Heart right ventricle (tissue), 16 donors: ENCODE measurements around the gene PARP2. TPM values are rescaled to one million over a fixed set of nuclear protein-coding genes. Genes with fewer than 3 reads are reported as not detected.

ENCODE experiments used
- ATAC-seq, 8 donors: fragments of 200-7000 bp; cut with Tn5 transposase; one replicate each; pipeline ENCODE4 v1.9.1; 2020; ENCODE audit warnings: mild to moderate bottlenecking in 8 of 8, moderate library complexity in 8 of 8, moderate number of reproducible peaks in 1 of 8
- DNase-seq, 2 donors: peaks; one replicate each; pipeline ENCODE4 v3.0.0-alpha.2; 2020
- H3K27ac ChIP-seq, 10 donors: fragments of 200-600 bp; sonication (generic) in 2 of 10; one replicate each; pipeline versions ENCODE4 v1.5.0 to v1.8.0; 2020 to 2022; ENCODE audit warnings: mild to moderate bottlenecking in 3 of 10
- H3K27me3 ChIP-seq, 7 donors: fragments of 200-600 bp; one replicate each; pipeline ENCODE4 v1.8.0; 2021 to 2022; ENCODE audit warnings: mild to moderate bottlenecking in 2 of 7
- H3K36me3 ChIP-seq, 9 donors: fragments of 200-600 bp; sonication (generic) in 1 of 9; one replicate each; pipeline versions ENCODE4 v1.5.0 to v1.8.0; 2020 to 2022; ENCODE audit warnings: mild to moderate bottlenecking in 2 of 9
- H3K4me1 ChIP-seq, 9 donors: fragments of 200-600 bp; sonication (generic) in 1 of 9; one replicate each; pipeline versions ENCODE4 v1.5.0 to v1.8.0; 2020 to 2022; ENCODE audit warnings: mild to moderate bottlenecking in 4 of 9
- H3K4me3 ChIP-seq, 10 donors: fragments of 200-600 bp; sonication (generic) in 2 of 10; one replicate each; pipeline versions ENCODE4 v1.5.0 to v1.8.0; 2020 to 2022; ENCODE audit warnings: mild to moderate bottlenecking in 7 of 10, moderate library complexity in 2 of 10
- H3K9me3 ChIP-seq, 11 donors: fragments of 200-600 bp in 10 of 11; sonication (generic) in 2 of 11; one replicate each; pipeline versions ENCODE4 v1.5.0 to v1.8.0; 2013 to 2022; ENCODE audit warnings: mild to moderate bottlenecking in 2 of 11, control low read depth in 1 of 11, moderate library complexity in 1 of 11
- WGBS, 2 donors: extraction: QIAGEN DNeasy Blood & Tissue Kit; methylation state at CpG; one replicate each; pipeline ENCODE4 v1.1.7; 2013; ENCODE audit warnings: inconsistent platforms in 1 of 2; 5-methylcytosine and 5-hydroxymethylcytosine counted together
- intact Hi-C, 10 donors: fragments of 100-400 bp; cut with DNase I; formaldehyde crosslinking; loops; one replicate each; pipeline versions ENCODE4 v1.11.1 to v1.14.2; 2022
- polyA plus RNA-seq, 2 donors: library from polyadenylated mRNA; stranded (reverse); fragments of 200-250 nt; gene quantifications; one replicate each; pipeline ENCODE4 v1.2.3, GENCODE V29; 2013
- total RNA-seq, 10 donors: library from RNA; stranded (reverse); fragmentation: NEBNext Ultra II Directional in 3 of 10; extraction: Animal tissue kit (Norgen Biotek cat#: 25700) in 3 of 10; gene quantifications; one replicate each; pipeline versions ENCODE4 v1.2.1 to v1.2.4, GENCODE V29; 2021 to 2023
- TF ChIP-seq, protein P1 (sequence below), 9 donors: fragments of 200-600 bp; sonication (generic) in 2 of 9; IDR thresholded peaks; one replicate each; pipeline versions ENCODE4 v1.5.0 to v1.8.0; 2021 to 2022; ENCODE audit warnings: antibody characterized with exemption in 9 of 9, mild to moderate bottlenecking in 5 of 9, moderate library complexity in 1 of 9
- donor health status: Arrhythmogenic right ventricular cardiomyopathy.
- donor health status: ischemic (EF 13 %, LVEDD 7.1; RV severe dilation, severe dysfunction).
- donor health status: healthy with polysubstance abuse.
- donor health status: DM: no; HTN: yes; CAD: no.
- donor health status: DM: no; HTN: no; CAD: no.
- donor health status: ischemic (EF 25% LVEDD 6.9; RV normal size, moderate dysfunction).
- donor health status: ischemic (EF 25% LVEDD 5.7; RV mildly dilated, moderate dysfunction).
- donor health status: healthy.
- donor health status: DM: yes; HTN: yes; CAD: no.
- donor health status: Ischemic cardiomyopathy.
- donor health status: ischemic (EF 35%, LVEDD 5.7; RV mildly dilated, moderate dysfunction).
- donor health status: nonischemic (EF 11% LVEDD 7.7; RV severe dilation, severe dysfunction).
- donor health status: DM: yes; HTN: yes; CAD: no.
- donor health status: PGD.
- donor health status: ischemic (EF 29% LVEDD 5.4; RV normal size, mild dysfunction).
- donor health status: nonischemic (EF 23%, LVEDD 6.1; RV moderate dilation, normal function).

Gene PARP2
- total and polyA plus RNA-seq, 12 donors = 13.5 to 19.5 (median 16.0) TPM

DNA sequence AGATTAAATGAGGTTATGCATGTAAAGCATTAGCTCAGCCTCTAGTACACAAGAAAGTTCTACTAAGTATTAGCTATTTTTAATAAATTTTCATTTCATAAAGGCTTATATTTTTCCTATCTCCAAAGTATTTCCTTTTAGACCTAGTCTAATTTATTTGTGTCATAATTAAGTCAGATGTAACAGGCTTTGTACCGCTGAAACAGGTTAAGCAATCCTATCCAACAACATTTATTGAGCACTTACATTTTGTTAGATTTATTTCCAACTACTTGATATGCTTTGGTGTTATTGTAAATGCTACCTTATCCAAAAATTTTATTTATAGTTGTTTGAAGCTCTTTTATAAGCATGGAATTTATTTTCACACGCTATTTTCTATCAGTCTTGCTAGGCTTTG lies 1.8 kb upstream of the PARP2 start:
- no peaks in the 10 kb centered on the region for H3K9me3 ChIP-seq
- no peaks in the 10 kb centered on the region for H3K27me3 ChIP-seq
- intact Hi-C loops = loop anchor here in 7 of 10 donors (2.0 to 10.0 kb wide), 10 partner anchors 15 to 341 kb away; partner anchors contain the start of genes TEP1 (in 5 of the 7), APEX1 (in 4 of the 7), OSGEP (in 2 of the 7) and RNASE4 (in 2 of the 7)
- TF ChIP-seq, protein P1, sequence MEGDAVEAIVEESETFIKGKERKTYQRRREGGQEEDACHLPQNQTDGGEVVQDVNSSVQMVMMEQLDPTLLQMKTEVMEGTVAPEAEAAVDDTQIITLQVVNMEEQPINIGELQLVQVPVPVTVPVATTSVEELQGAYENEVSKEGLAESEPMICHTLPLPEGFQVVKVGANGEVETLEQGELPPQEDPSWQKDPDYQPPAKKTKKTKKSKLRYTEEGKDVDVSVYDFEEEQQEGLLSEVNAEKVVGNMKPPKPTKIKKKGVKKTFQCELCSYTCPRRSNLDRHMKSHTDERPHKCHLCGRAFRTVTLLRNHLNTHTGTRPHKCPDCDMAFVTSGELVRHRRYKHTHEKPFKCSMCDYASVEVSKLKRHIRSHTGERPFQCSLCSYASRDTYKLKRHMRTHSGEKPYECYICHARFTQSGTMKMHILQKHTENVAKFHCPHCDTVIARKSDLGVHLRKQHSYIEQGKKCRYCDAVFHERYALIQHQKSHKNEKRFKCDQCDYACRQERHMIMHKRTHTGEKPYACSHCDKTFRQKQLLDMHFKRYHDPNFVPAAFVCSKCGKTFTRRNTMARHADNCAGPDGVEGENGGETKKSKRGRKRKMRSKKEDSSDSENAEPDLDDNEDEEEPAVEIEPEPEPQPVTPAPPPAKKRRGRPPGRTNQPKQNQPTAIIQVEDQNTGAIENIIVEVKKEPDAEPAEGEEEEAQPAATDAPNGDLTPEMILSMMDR (IDR thresholded peaks at IDR 0.05) = no peak
- peaks cover 0 to 19% (median 1%) of the 10 kb centered on the region in 9 donors for H3K36me3 ChIP-seq
- WGBS, 2 donors = 70 to 73% methylated on average over 2 of the region's 2 CpGs
- DNase-seq (no peak), ATAC-seq (no peak)
- peak overlapping the region in 7 of 10 donors; percentile 84 to 94 (median 88) for H3K27ac ChIP-seq
- H3K4me1 ChIP-seq = peaks cover 0 to 16% (median 7%) of the 10 kb centered on the region in 9 donors
- peak overlapping the region in 9 of 10 donors; percentile 45 to 87 (median 68) for H3K4me3 ChIP-seq

DNA sequence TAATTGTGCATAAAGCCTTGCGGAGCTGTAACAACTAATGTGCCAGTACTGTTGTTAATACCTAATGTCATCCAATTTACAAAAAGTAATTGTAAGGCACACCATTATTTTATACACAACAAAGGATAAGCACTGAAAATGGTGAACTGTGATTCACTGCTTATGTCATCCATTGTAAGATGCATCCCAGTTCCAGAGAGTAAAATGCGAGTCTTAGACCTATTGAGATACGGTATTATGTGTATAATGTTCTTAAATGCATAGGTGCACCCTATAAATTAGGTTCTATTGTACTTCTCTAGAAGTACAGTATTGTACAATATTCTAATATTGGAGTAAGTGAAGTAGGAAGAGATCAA lies 406 bp downstream of the PARP2 start:
- no peak for DNase-seq
- Histone ChIP-seq H3K9me3 (no peaks in the 10 kb centered on the region), H3K4me3 (peak overlapping the region; percentile 50 to 87 (median 68)), H3K27me3 (no peaks in the 10 kb centered on the region), H3K4me1 (peaks cover 0 to 16% (median 7%) of the 10 kb centered on the region in 9 donors), H3K36me3 (peaks cover 0 to 41% (median 6%) of the 10 kb centered on the region in 9 donors), H3K27ac (peak overlapping the region in 9 of 10 donors; percentile 73 to 94 (median 90))
- 1% methylated on average over 3 of the region's 3 CpGs for WGBS, 2 donors
- TF ChIP-seq, protein P1 (IDR thresholded peaks at IDR 0.05) = no peak
- intact Hi-C loops = loop anchor here in 7 of 10 donors (1.0 to 10.0 kb wide), 11 partner anchors 11 to 339 kb away; partner anchors contain the start of genes TEP1 (in 5 of the 7), APEX1 (in 4 of the 7), CCNB1IP1 (in 3 of the 7) and OSGEP (in 2 of the 7)
- ATAC-seq = no peak

DNA sequence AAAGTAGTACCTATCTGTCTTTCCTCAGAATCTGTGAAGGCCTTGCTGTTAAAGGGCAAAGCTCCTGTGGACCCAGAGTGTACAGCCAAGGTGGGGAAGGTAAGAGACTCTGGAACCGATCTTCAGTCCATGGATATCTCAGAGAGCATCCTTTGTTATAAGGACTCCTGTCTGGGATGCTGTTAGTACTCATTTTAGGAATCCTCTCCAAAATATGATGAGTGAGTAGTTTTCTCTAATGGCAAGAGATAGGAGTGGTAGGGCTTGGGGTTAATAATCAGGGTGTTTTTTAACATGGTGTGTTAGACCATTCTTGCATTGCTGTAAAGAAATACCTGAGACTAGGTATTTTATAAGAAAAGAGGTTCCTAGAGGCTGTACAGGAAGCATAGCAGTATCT lies 1.9 kb downstream of the PARP2 start:
- Histone ChIP-seq H3K9me3 (no peaks in the 10 kb centered on the region), H3K36me3 (peaks cover 0 to 56% (median 14%) of the 10 kb centered on the region in 9 donors), H3K27ac (no peak overlapping the region), H3K4me3 (no peak overlapping the region), H3K27me3 (no peaks in the 10 kb centered on the region), H3K4me1 (peaks cover 0 to 16% (median 7%) of the 10 kb centered on the region in 9 donors)
- 84 to 95% methylated on average over 1 of the region's 1 CpG for WGBS, 2 donors
- TF ChIP-seq, protein P1 (IDR thresholded peaks at IDR 0.05) = no peak
- intact Hi-C loops = loop anchor here in 3 of 10 donors (10.0 kb wide), 2 partner anchors 69 to 109 kb away; partner anchors contain the start of genes APEX1 (in 2 of the 3), OSGEP (in 2 of the 3) and TEP1 (in 2 of the 3)
- no peak for ATAC-seq
- DNase-seq = no peak

DNA sequence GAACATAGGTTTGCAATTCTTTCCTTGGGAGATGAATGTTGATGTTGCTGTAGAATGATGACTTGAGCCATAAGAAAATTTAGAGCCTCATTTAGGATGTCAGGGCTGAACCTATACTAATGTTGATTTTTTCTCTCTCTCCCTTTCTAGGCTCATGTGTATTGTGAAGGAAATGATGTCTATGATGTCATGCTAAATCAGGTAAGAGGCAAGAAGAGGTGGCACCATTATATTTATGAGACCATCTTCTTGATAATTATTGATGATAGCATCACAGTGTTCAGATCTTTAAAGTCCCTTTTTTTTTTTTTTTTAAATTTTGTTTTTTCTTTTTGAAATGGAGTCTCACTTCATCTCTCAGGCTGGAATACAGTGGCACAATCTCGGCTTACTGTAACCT lies 3.3 kb downstream of the PARP2 start:
- DNase-seq (no peak), ATAC-seq (no peak)
- intact Hi-C loops = loop anchor here in 3 of 10 donors (10.0 kb wide), 2 partner anchors 68 to 108 kb away; partner anchors contain the start of genes APEX1 (in 2 of the 3), OSGEP (in 2 of the 3) and TEP1 (in 2 of the 3)
- WGBS, 2 donors = 97 to 100% methylated on average over 1 of the region's 1 CpG
- Histone ChIP-seq H3K36me3 (peaks cover 0 to 70% (median 26%) of the 10 kb centered on the region in 9 donors), H3K27me3 (no peaks in the 10 kb centered on the region), H3K27ac (no peak overlapping the region), H3K4me1 (peaks cover 0 to 16% (median 7%) of the 10 kb centered on the region in 9 donors), H3K4me3 (no peak overlapping the region), H3K9me3 (no peaks in the 10 kb centered on the region)
- TF ChIP-seq, protein P1 (IDR thresholded peaks at IDR 0.05) = no peak
